AML-193 (cell line): ENCODE data around the gene ZNF26.

ENCODE experiments used
- DNase-seq, 2 experiments: peaks; one replicate each; lab custom pipeline; 2025; lab: John Stamatoyannopoulos, UW

Gene ZNF26

DNA sequence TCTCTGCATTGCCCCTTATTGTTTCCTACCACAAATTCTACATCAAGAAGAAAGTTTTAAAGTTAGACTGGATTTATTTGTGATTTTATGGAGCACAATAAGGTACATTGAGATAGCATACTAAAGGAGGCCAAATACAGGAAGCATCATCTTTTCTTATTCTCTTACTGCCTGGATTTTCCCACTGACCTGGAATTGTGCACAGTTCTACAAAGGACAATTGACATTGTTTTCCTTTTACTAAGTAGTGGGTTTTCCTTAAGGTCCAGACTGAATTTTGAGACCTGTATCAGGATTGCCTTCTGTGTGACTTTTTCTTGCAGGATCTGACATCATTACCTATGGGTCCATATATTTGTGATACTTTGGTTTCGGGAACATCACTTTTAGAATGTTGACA lies 75.8 kb downstream of the ZNF26 start:
- no peak for DNase-seq

GRCh38 chr12:133063556-133063955 lies 77.4 kb downstream of the ZNF26 start:
- no peak for DNase-seq

DNA sequence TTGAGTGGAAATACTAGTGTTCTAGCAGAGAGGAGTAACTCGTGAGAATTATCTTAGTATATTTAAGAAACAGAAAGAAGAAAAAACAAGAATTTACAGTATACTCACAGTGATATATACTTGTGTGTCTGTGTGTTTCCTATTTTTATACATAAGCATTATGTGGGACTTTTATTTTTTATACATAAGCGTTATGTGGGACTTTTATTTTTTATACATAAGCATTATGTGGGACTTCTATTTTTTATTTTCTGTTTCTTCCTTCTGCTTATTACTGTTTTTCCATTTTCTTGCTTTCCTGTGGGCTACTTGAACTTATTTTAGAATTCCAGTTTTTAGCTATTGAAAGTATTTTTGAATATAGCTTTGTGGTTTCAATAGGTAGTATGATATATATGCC lies 87.7 kb downstream of the ZNF26 start:
- no peak for DNase-seq
